ENCODE measurements around the gene NLGN4X.

Gene NLGN4X

DNA sequence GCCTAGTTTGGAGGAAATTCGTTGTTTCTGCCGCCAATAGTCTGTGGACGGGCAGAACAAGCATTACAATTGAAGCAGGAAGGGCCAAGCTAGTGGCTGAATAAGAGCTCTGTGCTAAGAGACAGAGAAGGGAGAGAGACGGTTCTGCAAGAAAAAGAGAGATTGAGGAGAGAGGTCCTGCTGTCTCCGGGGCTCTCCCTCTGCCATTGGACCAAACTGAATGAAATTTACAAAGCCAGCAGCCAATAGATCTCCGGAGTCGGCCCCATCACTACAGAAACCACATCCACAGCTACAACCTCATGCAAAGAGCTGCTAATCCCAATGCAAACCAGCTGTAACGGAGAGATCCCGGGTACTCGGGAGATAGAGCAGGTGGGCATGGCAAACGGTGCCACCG, at the start of gene NLGN4X:
TSS of gene NLGN4X (minus strand) at position 148 of the 400 bp plus-strand sequence. CDS start 77,401 bp downstream, outside the sequence.
- H3K9ac ChIP-seq = no peak within 1 kb of the TSS
- H3K4me2 ChIP-seq = no peak within 1 kb of the TSS

DNA sequence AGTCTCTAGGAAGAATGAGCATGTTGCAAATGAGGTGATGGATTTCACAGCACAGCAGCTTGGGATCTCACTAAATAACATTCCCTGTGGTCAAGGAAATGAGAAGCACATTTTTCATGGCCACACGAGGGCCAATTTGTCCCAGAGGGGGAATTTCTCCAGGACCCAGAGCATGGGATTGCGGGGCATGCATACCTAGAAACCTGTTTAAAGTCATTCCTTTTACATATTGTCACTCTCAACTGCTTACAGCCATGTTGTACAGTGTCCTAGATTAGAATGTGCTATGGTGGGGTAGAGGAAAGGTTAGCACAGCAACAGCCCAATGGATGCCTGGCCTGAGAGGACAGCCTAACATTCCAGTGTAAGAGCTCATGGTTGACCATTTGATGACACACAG, 37.4 kb upstream of the NLGN4X start:
- H4K20me1 ChIP-seq = no peaks in the 10 kb centered on the region
- H3K27me3 ChIP-seq = no peaks in the 10 kb centered on the region
- no peak overlapping the region for H3K9ac ChIP-seq
- no peak overlapping the region for H3K27ac ChIP-seq
- H3K4me1 ChIP-seq = no peaks in the 10 kb centered on the region
- H3K4me2 ChIP-seq = no peak overlapping the region
- TF ChIP-seq Cebpa-rat (IDR thresholded peaks at IDR 0.05) = no peak
- no peaks in the 10 kb centered on the region for H3K9me3 ChIP-seq
- no peaks in the 10 kb centered on the region for H3K36me3 ChIP-seq
- no peak overlapping the region for H3K4me3 ChIP-seq

More for the DNA sequence above, at the start of gene NLGN4X:
- Histone ChIP-seq H3K4me1 (no peaks in the 10 kb centered on the region), H3K4me3 (no peak within 1 kb of the TSS), H3K27ac (no peak within 1 kb of the TSS), H3K9me3 (peaks cover 20% of the 10 kb centered on the region), H4K20me1 (no peaks in the 10 kb centered on the region), H3K27me3 (no peaks in the 10 kb centered on the region), H3K36me3 (no peaks in the 10 kb centered on the region)
- TF ChIP-seq Cebpa-rat (IDR thresholded peaks at IDR 0.05) = no peak

- Histone ChIP-seq H3K27me3 (no peaks in the 10 kb centered on the region), H3K36me3 (no peaks in the 10 kb centered on the region), H3K9me3 (no peaks in the 10 kb centered on the region), H3K27ac (no peak overlapping the region), H3K4me2 (no peak overlapping the region), H3K4me3 (no peak overlapping the region), H3K9ac (no peak overlapping the region), H4K20me1 (no peaks in the 10 kb centered on the region), H3K4me1 (no peaks in the 10 kb centered on the region)
- no peak for TF ChIP-seq Cebpa-rat (IDR thresholded peaks at IDR 0.05)
Measured at GRCh38 chrX:6262959-6263358, 34.3 kb upstream of the NLGN4X start.

DNA sequence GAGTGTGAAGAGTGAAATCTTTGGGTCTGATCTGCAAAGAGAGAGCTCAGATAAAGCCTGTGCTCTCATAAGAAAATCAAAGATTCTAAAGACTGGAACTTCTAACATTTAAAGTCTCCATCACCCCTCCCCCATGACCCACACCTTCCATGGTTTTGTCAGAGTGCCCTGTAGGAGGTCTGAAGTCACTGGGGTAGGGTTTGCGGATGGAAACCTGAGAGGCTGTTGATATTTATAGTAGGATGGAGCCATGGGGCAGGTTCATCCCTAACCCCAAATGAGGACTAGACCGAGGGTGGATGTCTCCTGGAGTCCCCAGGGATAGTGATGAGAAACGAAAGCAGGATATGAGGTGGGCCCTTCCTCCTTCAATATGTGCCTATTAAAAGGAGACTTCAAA, 28.4 kb upstream of the NLGN4X start:
- no peak for TF ChIP-seq Cebpa-rat (IDR thresholded peaks at IDR 0.05)
- Histone ChIP-seq H3K9ac (no peak overlapping the region), H3K4me1 (no peaks in the 10 kb centered on the region), H3K27me3 (no peaks in the 10 kb centered on the region), H4K20me1 (no peaks in the 10 kb centered on the region), H3K27ac (no peak overlapping the region), H3K4me2 (no peak overlapping the region), H3K9me3 (no peaks in the 10 kb centered on the region), H3K36me3 (no peaks in the 10 kb centered on the region), H3K4me3 (no peak overlapping the region)

DNA sequence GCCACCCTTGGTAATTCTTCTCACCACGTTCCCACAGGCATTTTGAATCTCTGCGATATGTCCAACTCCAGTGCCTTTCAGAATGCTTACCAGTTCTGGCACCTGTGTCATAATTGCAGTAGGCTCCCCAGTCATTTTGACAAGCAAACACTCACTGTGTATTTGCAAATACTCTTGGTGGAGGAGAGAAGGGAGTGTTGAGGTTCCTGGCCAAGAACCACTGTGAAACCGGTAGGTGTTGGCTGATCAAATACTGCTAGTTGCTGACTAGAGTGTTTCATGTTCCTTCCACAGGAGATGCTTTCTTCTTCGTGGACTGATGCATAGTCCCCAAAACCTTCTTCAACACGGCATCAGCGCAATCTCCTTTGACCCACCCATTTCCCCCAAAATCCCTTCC, 16.0 kb upstream of the NLGN4X start:
- no peak overlapping the region for H3K4me3 ChIP-seq
- no peak overlapping the region for H3K9ac ChIP-seq
- TF ChIP-seq Cebpa-rat (IDR thresholded peaks at IDR 0.05) = no peak
- H3K27ac ChIP-seq = no peak overlapping the region
- H3K4me2 ChIP-seq = no peak overlapping the region
- no peaks in the 10 kb centered on the region for H3K36me3 ChIP-seq
- no peaks in the 10 kb centered on the region for H4K20me1 ChIP-seq
- no peaks in the 10 kb centered on the region for H3K9me3 ChIP-seq
- H3K4me1 ChIP-seq = peaks cover 23% of the 10 kb centered on the region
- no peaks in the 10 kb centered on the region for H3K27me3 ChIP-seq

GRCh38 chrX:6238576-6238975, 9.9 kb upstream of the NLGN4X start:
- H3K4me1 ChIP-seq = no peaks in the 10 kb centered on the region
- H3K36me3 ChIP-seq = no peaks in the 10 kb centered on the region
- no peaks in the 10 kb centered on the region for H3K9me3 ChIP-seq
- no peaks in the 10 kb centered on the region for H3K27me3 ChIP-seq
- no peaks in the 10 kb centered on the region for H4K20me1 ChIP-seq
- no peak overlapping the region for H3K4me3 ChIP-seq
- H3K4me2 ChIP-seq = no peak overlapping the region
- no peak overlapping the region for H3K9ac ChIP-seq
- no peak for TF ChIP-seq Cebpa-rat (IDR thresholded peaks at IDR 0.05)
- no peak overlapping the region for H3K27ac ChIP-seq

GRCh38 chrX:6227935-6228334, 732 bp downstream of the NLGN4X start:
- Histone ChIP-seq H4K20me1 (no peaks in the 10 kb centered on the region), H3K4me1 (no peaks in the 10 kb centered on the region), H3K27ac (no peak overlapping the region), H3K27me3 (no peaks in the 10 kb centered on the region), H3K9me3 (peaks cover 20% of the 10 kb centered on the region), H3K4me3 (no peak overlapping the region), H3K9ac (no peak overlapping the region), H3K36me3 (no peaks in the 10 kb centered on the region), H3K4me2 (no peak overlapping the region)
- TF ChIP-seq Cebpa-rat (IDR thresholded peaks at IDR 0.05) = no peak

GRCh38 chrX:6227453-6227835, 1.2 kb downstream of the NLGN4X start:
- Histone ChIP-seq H3K4me2 (no peak overlapping the region), H3K9me3 (peaks cover 20% of the 10 kb centered on the region), H4K20me1 (no peaks in the 10 kb centered on the region), H3K4me3 (no peak overlapping the region), H3K27ac (no peak overlapping the region), H3K9ac (no peak overlapping the region), H3K4me1 (peaks cover 3% of the 10 kb centered on the region; the same call in 1 of the 2 replicates), H3K27me3 (no peaks in the 10 kb centered on the region), H3K36me3 (no peaks in the 10 kb centered on the region)
- TF ChIP-seq Cebpa-rat (IDR thresholded peaks at IDR 0.05) = no peak

GRCh38 chrX:6226596-6227452, 1.8 kb downstream of the NLGN4X start:
- no peaks in the 10 kb centered on the region for H4K20me1 ChIP-seq
- peaks cover 20% of the 10 kb centered on the region for H3K9me3 ChIP-seq
- no peak overlapping the region for H3K4me3 ChIP-seq
- peaks cover 4% of the 10 kb centered on the region; the same call in 1 of the 2 replicates for H3K4me1 ChIP-seq
- H3K4me2 ChIP-seq = no peak overlapping the region
- H3K36me3 ChIP-seq = no peaks in the 10 kb centered on the region
- H3K9ac ChIP-seq = no peak overlapping the region
- no peaks in the 10 kb centered on the region for H3K27me3 ChIP-seq
- no peak overlapping the region for H3K27ac ChIP-seq
- TF ChIP-seq Cebpa-rat (IDR thresholded peaks at IDR 0.05) = no peak

DNA sequence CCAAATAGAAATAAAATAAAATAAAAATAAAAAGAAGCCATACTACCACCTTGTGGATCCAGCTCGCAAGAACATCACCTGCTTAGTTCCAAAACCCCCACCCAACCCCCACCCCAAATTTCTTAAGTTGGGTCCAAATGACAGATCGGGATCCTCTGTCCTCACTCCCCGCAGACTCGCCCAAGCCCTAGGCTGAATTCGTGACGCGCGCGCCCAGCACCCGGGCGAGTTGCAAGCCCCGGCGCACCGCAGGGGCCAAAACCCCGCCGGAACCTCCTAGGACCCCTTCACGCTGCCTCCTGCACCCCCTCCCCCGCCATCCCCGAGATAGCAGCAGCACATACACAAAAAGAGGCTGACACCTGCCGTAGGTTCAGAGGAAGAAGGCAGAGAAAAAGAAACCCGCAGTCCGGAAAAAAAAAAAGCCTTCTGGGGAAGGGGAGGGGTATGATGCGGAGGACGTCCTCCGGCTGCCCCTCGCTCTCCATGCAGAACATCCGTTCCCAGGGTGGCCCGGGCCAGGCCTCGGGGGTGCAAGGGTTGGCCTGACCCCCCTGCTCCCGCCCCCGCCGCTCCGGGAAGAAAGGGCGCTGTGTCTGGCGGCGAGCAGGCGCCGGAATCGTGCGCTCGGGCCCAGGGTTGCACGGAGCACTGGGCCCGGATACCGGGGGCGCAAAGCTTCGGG, 2.6 kb downstream of the NLGN4X start:
- Histone ChIP-seq H3K36me3 (no peaks in the 10 kb centered on the region), H3K4me2 (no peak overlapping the region), H3K9ac (no peak overlapping the region), H3K4me3 (no peak overlapping the region), H3K27me3 (no peaks in the 10 kb centered on the region), H3K4me1 (peaks cover 4% of the 10 kb centered on the region; the same call in 1 of the 2 replicates), H4K20me1 (no peaks in the 10 kb centered on the region), H3K27ac (no peak overlapping the region), H3K9me3 (peaks cover 20% of the 10 kb centered on the region)
- TF ChIP-seq Cebpa-rat (IDR thresholded peaks at IDR 0.05) = no peak

All from BLaER1 (cell line).